ENCODE results near the gene ARIH2.

DNA sequence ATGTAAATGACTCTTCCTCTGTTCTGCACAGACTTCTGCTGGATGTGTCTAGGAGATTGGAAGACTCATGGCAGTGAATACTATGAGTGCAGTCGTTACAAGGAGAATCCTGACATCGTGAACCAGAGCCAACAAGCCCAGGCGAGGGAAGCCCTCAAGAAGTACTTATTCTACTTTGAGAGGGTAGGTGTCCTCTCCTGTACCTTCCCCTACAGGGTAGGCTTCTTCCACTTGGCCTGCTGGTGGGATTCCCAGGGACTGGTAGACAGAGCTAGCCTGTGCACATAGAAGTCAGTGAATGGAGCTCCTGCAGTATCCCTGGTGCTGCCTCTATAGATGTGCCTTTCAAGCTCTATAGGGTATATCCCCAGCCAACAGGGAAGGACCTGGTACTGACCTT, 60.8 kb downstream of the ARIH2 start:
- TF ChIP-seq CTCF (conservative IDR thresholded peaks at IDR 0.05; ENCODE audit: low read depth, low read length) (no peak), MXI1 (IDR thresholded peaks at IDR 0.05; ENCODE audit: borderline replicate concordance, low read depth, low read length) (no peak), NFE2L2 (IDR thresholded peaks at IDR 0.05; ENCODE audit: low read depth, low read length) (no peak), FOS (IDR thresholded peaks at IDR 0.05; ENCODE audit: low read depth, low read length) (no peak), BHLHE40 (IDR thresholded peaks at IDR 0.05; ENCODE audit: low read depth, low read length) (no peak), RCOR1 (IDR thresholded peaks at IDR 0.05; ENCODE audit: insufficient replicate concordance, low read length) (no peak), CEBPB (IDR thresholded peaks at IDR 0.05; ENCODE audit: low read depth, low read length) (no peak), POLR2A (IDR thresholded peaks at IDR 0.05; ENCODE audit: low read depth, low read length) (no peak), SMC3 (IDR thresholded peaks at IDR 0.05; ENCODE audit: low read depth, low read length) (no peak), RAD21 (IDR thresholded peaks at IDR 0.05; ENCODE audit: low read length) (no peak), MAFK (IDR thresholded peaks at IDR 0.05; ENCODE audit: low read depth, low read length) (no peak)

Measured in IMR-90 (cell line).